Prostate gland (tissue), 2 donors: ENCODE data around the gene FHOD3. TPM values are rescaled to one million over a fixed set of nuclear protein-coding genes. Genes with fewer than 3 reads are reported as not detected.

Experiments
- DNase-seq: peaks from one replicate; pipeline ENCODE4 v3.0.0-alpha.2; 2019; ENCODE audit warnings: low spot score
- H3K27ac ChIP-seq, 2 donors: fragments of 200-600 bp; sonication (generic); 2 replicates each; pipeline ENCODE4 v1.5.1; 2017 to 2019
- H3K27me3 ChIP-seq: fragments of 200-600 bp; sonication (generic); replicated peaks from 2 replicates; pipeline ENCODE4 v1.5.1; 2019; ENCODE audit not compliant: insufficient read depth
- H3K36me3 ChIP-seq, 2 donors: fragments of 200-600 bp; sonication (generic); 1 replicate in 1 of 2; 2 replicates in 1 of 2; pipeline versions ENCODE4 v1.5.1 to v1.8.1; 2017 to 2019
- H3K4me1 ChIP-seq: fragments of 200-600 bp; sonication (generic); replicated peaks from 2 replicates; pipeline ENCODE4 v1.5.1; 2019
- H3K4me3 ChIP-seq, 2 donors: fragments of 200-600 bp; sonication (generic); 2 replicates each; pipeline ENCODE4 v1.5.1; 2017 to 2019
- H3K9me3 ChIP-seq: fragments of 200-600 bp; sonication (generic); 2 replicates; pipeline ENCODE4 v1.5.1; 2017
- CTCF ChIP-seq, 4 experiments: fragments of 200-600 bp in 2 of 4; fragments of 450-650 bp in 2 of 4; sonication (generic) in 2 of 4; IDR thresholded peaks; 1 replicate in 3 of 4; 2 replicates in 1 of 4; pipeline ENCODE4 v1.5.1; 2016 to 2019; ENCODE audit warnings: antibody characterized with exemption in 4 of 4, mild to moderate bottlenecking in 2 of 4, moderate library complexity in 2 of 4
- POLR2A ChIP-seq: fragments of 450-650 bp; IDR thresholded peaks from one replicate; pipeline ENCODE4 v1.6.1; 2016; ENCODE audit warnings: antibody characterized with exemption, mild to moderate bottlenecking
- POLR2AphosphoS5 ChIP-seq: sonication (generic); formaldehyde crosslinking; IDR thresholded peaks from one replicate; pipeline ENCODE4 v1.6.1; 2017; ENCODE audit warnings: antibody characterized with exemption
- WGBS: methylation state at CpG from one replicate; pipeline ENCODE4 v1.1.5; 2018; 5-methylcytosine and 5-hydroxymethylcytosine counted together
- intact Hi-C: fragments of 100-400 bp; cut with DNase I; formaldehyde crosslinking; loops from one replicate; pipeline ENCODE4 v1.14.2; 2022
- total RNA-seq, 2 donors: library from RNA; depleted of rRNA; stranded (reverse); fragments of >200 nt; gene quantifications; one replicate each; pipeline ENCODE4 v1.1.0, GENCODE V29; 2016

Gene FHOD3
- total RNA-seq, 2 donors from 2014 or later: 25.1 to 52.5 TPM

GRCh38 chr18:36485772-36486171 lies 188.3 kb downstream of the FHOD3 start:
- Histone ChIP-seq H3K27ac (no peak overlapping the region), H3K27me3 (no peaks in the 10 kb centered on the region), H3K4me1 (peaks cover 4% of the 10 kb centered on the region), H3K4me3 (no peak overlapping the region), H3K36me3 (no peaks in the 10 kb centered on the region), H3K9me3 (no peaks in the 10 kb centered on the region)
- 96% methylated on average over 2 of the region's 2 CpGs for WGBS
- no peak for DNase-seq
- intact Hi-C loops: no loop called here
- TF ChIP-seq CTCF (IDR thresholded peaks at IDR 0.05) (no peak), POLR2A (no peak), POLR2AphosphoS5 (no peak)

- no peaks in the 10 kb centered on the region for H3K9me3 ChIP-seq
- intact Hi-C loops: no loop called here
- H3K4me1 ChIP-seq: no peaks in the 10 kb centered on the region
- no peak overlapping the region for H3K4me3 ChIP-seq
- WGBS: 75% methylated on average over 2 of the region's 2 CpGs
- no peak overlapping the region for H3K27ac ChIP-seq
- TF ChIP-seq POLR2A (no peak), POLR2AphosphoS5 (no peak), CTCF (IDR thresholded peaks at IDR 0.05) (no peak)
- no peak for DNase-seq
- H3K27me3 ChIP-seq: no peaks in the 10 kb centered on the region
- H3K36me3 ChIP-seq: no peaks in the 10 kb centered on the region
These were observed 190.6 kb downstream of the FHOD3 start for GRCh38 chr18:36488131-36488530.

- H3K4me1 ChIP-seq: no peaks in the 10 kb centered on the region
- WGBS: 95% methylated on average over 4 of the region's 4 CpGs
- H3K27ac ChIP-seq: no peak overlapping the region
- H3K36me3 ChIP-seq: no peaks in the 10 kb centered on the region
- intact Hi-C loops: loop anchor here (5.0 kb wide), 1 partner anchor 56 kb away; no protein-coding TSS in a partner anchor
- no peak for DNase-seq
- no peak overlapping the region for H3K4me3 ChIP-seq
- H3K9me3 ChIP-seq: no peaks in the 10 kb centered on the region
- no peak for TF ChIP-seq POLR2AphosphoS5
- H3K27me3 ChIP-seq: no peaks in the 10 kb centered on the region
These were observed 193.4 kb downstream of the FHOD3 start for GRCh38 chr18:36490897-36491296.

DNA sequence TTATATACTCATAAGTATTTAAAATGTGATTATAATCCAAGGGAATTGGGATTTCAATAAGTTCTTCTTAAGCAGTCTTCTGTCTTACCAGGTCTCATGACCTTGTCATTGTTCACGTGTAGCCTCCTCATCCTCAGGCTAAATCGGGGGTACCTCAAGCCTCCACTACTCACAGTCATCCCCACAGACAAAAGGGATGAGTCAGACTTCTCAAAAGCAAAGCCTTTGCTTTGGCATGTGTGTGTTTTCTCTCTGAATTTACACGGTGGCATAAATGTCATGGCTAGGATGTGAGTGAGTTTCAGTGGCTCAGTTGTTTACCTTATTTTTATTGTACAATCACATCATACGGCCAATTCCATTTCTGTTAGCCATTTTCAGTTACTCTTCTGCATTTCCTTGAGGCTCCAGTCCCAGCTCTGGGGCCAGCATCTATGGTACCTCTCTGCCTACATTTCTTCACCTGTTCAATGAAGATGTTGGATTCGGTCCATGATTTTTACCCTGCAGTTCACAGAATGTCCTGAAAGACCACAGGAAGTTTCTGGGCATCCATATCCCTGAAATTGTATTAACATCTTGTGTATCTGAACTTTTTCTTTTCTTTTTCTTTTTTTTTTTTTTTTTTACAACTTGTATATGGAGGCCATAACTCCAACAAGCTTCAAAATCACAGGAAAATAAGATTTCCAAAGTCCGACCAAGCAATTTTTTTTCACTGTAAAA lies 195.3 kb downstream of the FHOD3 start:
- intact Hi-C loops: loop anchor here (5.0 kb wide), 1 partner anchor 55 kb away; no protein-coding TSS in a partner anchor
- no peaks in the 10 kb centered on the region for H3K27me3 ChIP-seq
- TF ChIP-seq POLR2AphosphoS5 (no peak), CTCF (IDR thresholded peaks at IDR 0.05) (no peak), POLR2A (no peak)
- no peak for DNase-seq
- H3K4me1 ChIP-seq: no peaks in the 10 kb centered on the region
- H3K9me3 ChIP-seq: no peaks in the 10 kb centered on the region
- WGBS: 74% methylated on average over 6 of the region's 6 CpGs
- no peak overlapping the region for H3K27ac ChIP-seq
- H3K36me3 ChIP-seq: no peaks in the 10 kb centered on the region
- H3K4me3 ChIP-seq: no peak overlapping the region

GRCh38 chr18:36493349-36494159 lies 196.0 kb downstream of the FHOD3 start:
- DNase-seq: no peak
- 47% methylated on average over 15 of the region's 15 CpGs for WGBS
- Histone ChIP-seq H3K4me1 (no peaks in the 10 kb centered on the region), H3K9me3 (no peaks in the 10 kb centered on the region), H3K36me3 (no peaks in the 10 kb centered on the region), H3K27ac (no peak overlapping the region), H3K27me3 (no peaks in the 10 kb centered on the region), H3K4me3 (no peak overlapping the region)
- intact Hi-C loops: loop anchor here (5.0 kb wide), 1 partner anchor 54 kb away; no protein-coding TSS in a partner anchor
- no peak for TF ChIP-seq CTCF (IDR thresholded peaks at IDR 0.05)
- TF ChIP-seq POLR2AphosphoS5: no peak
- no peak for TF ChIP-seq POLR2A
